K562 (cell line): Measurements from ENCODE around the gene PPP1R14C. TPM values are rescaled to one million over a fixed set of nuclear protein-coding genes. Genes with fewer than 3 reads are reported as not detected.

Experiments
- ATAC-seq: fragments of 200-7000 bp; cut with Tn5 transposase; 3 replicates; pipeline ENCODE4 v1.9.1; 2020; ENCODE audit warnings: moderate library complexity
- BruUV-seq: library from RNA; stranded (reverse); fragments of 400-500 nt; replicated peaks from 2 replicates; lab custom pipeline; 2021; lab: Mats Ljungman, UMichigan
- CTCF ChIA-PET: fragments of 300-600 bp; formaldehyde crosslinking; extraction: SDS; loops from one replicate; lab custom pipeline; 2021; ENCODE audit warnings: low intra/inter-chr PET ratio; lab: Yijun Ruan, JAX
- POLR2A ChIA-PET: fragments of 300-600, 350-650 bp; sonication (Branson Sonifier 250); formaldehyde crosslinking; extraction: SDS; loops from one replicate; lab custom pipeline; 2021; ENCODE audit warnings: antibody characterized with exemption, inconsistent platforms; lab: Yijun Ruan, JAX
- DNase-seq, 4 experiments: peaks; one replicate each; pipeline versions ENCODE4 v3.0.0 to v3.0.0-alpha.2; 2011 to 2018; ENCODE audit warnings: low spot score in 3 of 4, mixed read lengths in 3 of 4; ENCODE audit errors: extremely low read depth in 1 of 4
- FAIRE-seq: peaks from 2 replicates; lab custom pipeline; 2011; peaks lifted over from hg19 to GRCh38; lab: Jason Lieb, UNC
- H2AFZ ChIP-seq: 2 replicates; pipeline ENCODE4 v1.6.0; 2011; ENCODE audit warnings: low read depth, low read length, control low read depth, inconsistent platforms
- H3K27ac ChIP-seq: fragments of 200-600 bp; 3 replicates; pipeline ENCODE4 v1.8.0; 2011; ENCODE audit warnings: low read depth, mild to moderate bottlenecking, control low read depth, inconsistent platforms, low read length, moderate library complexity, mixed read lengths; ENCODE audit errors: extremely low read depth
- H3K27me3 ChIP-seq, 2 experiments: fragments of 300-600 bp in 1 of 2; 2 replicates in 1 of 2; 3 replicates in 1 of 2; pipeline versions ENCODE4 v1.6.0 to v1.8.0; 2011; ENCODE audit warnings: inconsistent platforms in 2 of 2, low read length in 2 of 2, mild to moderate bottlenecking in 1 of 2, mixed read lengths in 1 of 2, moderate library complexity in 1 of 2; ENCODE audit not compliant: control insufficient read depth in 2 of 2, insufficient read depth in 2 of 2
- H3K36me3 ChIP-seq: fragments of 300-600 bp; 3 replicates; pipeline ENCODE4 v1.8.0; 2011; ENCODE audit warnings: mild to moderate bottlenecking, low read length, inconsistent platforms; ENCODE audit not compliant: control insufficient read depth, insufficient read depth
- H3K4me1 ChIP-seq, 2 experiments: fragments of 200-600 bp in 1 of 2; replicated peaks in 1 of 2; 2 replicates in 1 of 2; 3 replicates in 1 of 2; pipeline versions ENCODE4 v1.5.1 to v1.8.0; 2011; ENCODE audit warnings: inconsistent platforms in 2 of 2, low read length in 2 of 2, mild to moderate bottlenecking in 1 of 2, mixed read lengths in 1 of 2, moderate library complexity in 1 of 2; ENCODE audit not compliant: control insufficient read depth in 2 of 2, insufficient read depth in 2 of 2
- H3K4me2 ChIP-seq: 2 replicates; pipeline ENCODE4 v1.6.1; 2011; ENCODE audit warnings: low read length, control low read depth, inconsistent platforms, mixed read lengths; ENCODE audit not compliant: insufficient read depth
- H3K4me3 ChIP-seq: fragments of 200-600 bp; sonication (generic), shearing (Covaris generic); 2 replicates; pipeline ENCODE4 v1.5.1; 2016; ENCODE audit warnings: control low read depth, inconsistent platforms
- H3K79me2 ChIP-seq: fragments of 200-600 bp; 3 replicates; pipeline ENCODE4 v1.8.0; 2011; ENCODE audit warnings: low read length, inconsistent platforms; ENCODE audit not compliant: control insufficient read depth, insufficient read depth
- H3K9ac ChIP-seq, 2 experiments: 2 replicates each; pipeline versions ENCODE4 v1.6.0 to v1.6.1; 2011; ENCODE audit warnings: low read depth in 2 of 2, low read length in 2 of 2, control low read depth in 1 of 2, inconsistent platforms in 1 of 2, mild to moderate bottlenecking in 1 of 2, mixed read lengths in 1 of 2; ENCODE audit not compliant: insufficient read depth in 1 of 2
- H3K9me1 ChIP-seq: one replicate; pipeline ENCODE4 v1.6.0; 2011; ENCODE audit warnings: inconsistent platforms, mild to moderate bottlenecking, low read length, moderate library complexity; ENCODE audit not compliant: control insufficient read depth, insufficient read depth
- H3K9me3 ChIP-seq: replicated peaks from 2 replicates; pipeline ENCODE4 v1.5.1; 2011; ENCODE audit warnings: low read depth, low read length, inconsistent platforms; ENCODE audit not compliant: control insufficient read depth, insufficient read depth
- H4K20me1 ChIP-seq: replicated peaks from 2 replicates; pipeline ENCODE4 v1.6.1; 2011; ENCODE audit warnings: low read length, inconsistent platforms, mixed read lengths; ENCODE audit not compliant: control insufficient read depth, insufficient read depth
- ARID1B ChIP-seq: fragments of 450-650 bp; IDR thresholded peaks from 2 replicates; pipeline ENCODE4 v1.6.1; 2016; ENCODE audit warnings: antibody characterized with exemption, mild to moderate bottlenecking, inconsistent platforms
- ARNT ChIP-seq, 2 experiments: fragments of 450-650 bp; IDR thresholded peaks; 2 replicates each; pipeline ENCODE4 v1.6.1; 2016; ENCODE audit warnings: mild to moderate bottlenecking in 1 of 2
- HMGXB4 ChIP-seq: sonication (generic); formaldehyde crosslinking; IDR thresholded peaks from 2 replicates; pipeline ENCODE4 v1.8.1; 2023; ENCODE audit warnings: mild to moderate bottlenecking, missing genetic modification reagents
- ILK ChIP-seq: fragments of 450-650 bp; IDR thresholded peaks from 2 replicates; pipeline ENCODE4 v1.6.1; 2016; ENCODE audit warnings: missing genetic modification characterization, low read depth, mild to moderate bottlenecking, missing compliant biosample characterization, moderate library complexity, borderline replicate concordance
- KLF16 ChIP-seq: IDR thresholded peaks from 2 replicates; pipeline ENCODE4 v1.6.1; 2016; ENCODE audit warnings: antibody characterized with exemption
- MAFK ChIP-seq: IDR thresholded peaks from 2 replicates; pipeline ENCODE4 v1.6.1; 2011; ENCODE audit warnings: low read length, improper control_type of control experiment
- MEIS2 ChIP-seq: fragments of 450-650 bp; IDR thresholded peaks from 2 replicates; pipeline ENCODE4 v1.6.1; 2014; ENCODE audit warnings: mild to moderate bottlenecking; ENCODE audit not compliant: partially characterized antibody
- RFX7 ChIP-seq: fragments of 250-450 bp; sonication (Bioruptor Pico); IDR thresholded peaks from 2 replicates; pipeline ENCODE4 v1.5.1; 2021; ENCODE audit warnings: mild to moderate bottlenecking
- SOX6 ChIP-seq: fragments of 450-650 bp; IDR thresholded peaks from 2 replicates; pipeline ENCODE4 v1.6.1; 2014; ENCODE audit warnings: mild to moderate bottlenecking
- TAL1 ChIP-seq: fragments of 450-650 bp; IDR thresholded peaks from 2 replicates; pipeline ENCODE4 v1.6.1; 2016; ENCODE audit warnings: mild to moderate bottlenecking
- ZNF347 ChIP-seq: fragments of 450-650 bp; formaldehyde crosslinking; IDR thresholded peaks from 2 replicates; pipeline ENCODE4 v1.4.0; 2020; ENCODE audit warnings: low read depth, mild to moderate bottlenecking, moderate library complexity
- WGBS: fragments of 100-300 bp; shearing (Covaris generic); methylation state at CpG from one replicate; pipeline ENCODE4 v1.1.6; 2016; ENCODE audit warnings: low coverage, mixed read lengths; ENCODE audit not compliant: insufficient coverage; ENCODE audit errors: missing lambda C conversion rate; 5-methylcytosine and 5-hydroxymethylcytosine counted together
- in situ Hi-C: fragments of 300-500 bp; cut with MboI; formaldehyde crosslinking; loops from 4 replicates; pipeline ENCODE4 v1.15.0; 2018; ENCODE audit warnings: inconsistent platforms, mixed read lengths
- intact Hi-C: fragments of 100-400 bp; cut with micrococcal nuclease; formaldehyde crosslinking; loops from 2 replicates; pipeline ENCODE4 v1.14.2; 2022
- polyA plus RNA-seq, 8 experiments: library from polyadenylated mRNA; depleted of rRNA in 4 of 8; stranded (reverse) in 5 of 8; unstranded in 3 of 8; fragments of >200 nt; fragmentation: Nextera tagmentation in 2 of 8; fragmentation: Illumina TruSeq in 1 of 8; extraction: Ambion mirVana in 2 of 8; extraction: Trizol in 1 of 8; gene quantifications; 2 replicates each; pipeline versions ENCODE4 v1.2.1 to v1.2.3, GENCODE V29; 2011 to 2014; ENCODE audit warnings: inconsistent platforms in 1 of 8, missing spikeins in 1 of 8
- total RNA-seq, 7 experiments: library from RNA; depleted of rRNA in 6 of 7; stranded (reverse); fragments of >200 nt in 6 of 7; fragmentation: Illumina TruSeq in 2 of 7; extraction: Trizol in 2 of 7; gene quantifications; 2 replicates each; pipeline versions ENCODE4 v1.2.1 to v1.2.3, GENCODE V29; 2011 to 2021; ENCODE audit warnings: low replicate concordance in 1 of 7
- TF ChIP-seq, protein P1 (sequence below): fragments of 450-650 bp; IDR thresholded peaks from 2 replicates; pipeline ENCODE4 v1.7.0; 2016; ENCODE audit warnings: borderline replicate concordance
- TF ChIP-seq, protein P2 (sequence below): fragments of 450-650 bp; IDR thresholded peaks from 2 replicates; pipeline ENCODE4 v1.6.1; 2014; ENCODE audit warnings: low read depth, mild to moderate bottlenecking, moderate library complexity, borderline replicate concordance
- TF ChIP-seq, protein P3 (sequence below): fragments of 200-800 bp; sonication (Bioruptor generic); IDR thresholded peaks from 2 replicates; pipeline ENCODE4 v1.6.1; 2017; ENCODE audit warnings: missing genetic modification characterization, missing compliant biosample characterization

The PPP1R14C gene
- total and polyA plus RNA-seq, 9 of the 15 experiments (the other 6 are each of a cell fraction or from before 2014, with no cell fraction given) = 4.5 to 16.6 (median 11.9) TPM

DNA sequence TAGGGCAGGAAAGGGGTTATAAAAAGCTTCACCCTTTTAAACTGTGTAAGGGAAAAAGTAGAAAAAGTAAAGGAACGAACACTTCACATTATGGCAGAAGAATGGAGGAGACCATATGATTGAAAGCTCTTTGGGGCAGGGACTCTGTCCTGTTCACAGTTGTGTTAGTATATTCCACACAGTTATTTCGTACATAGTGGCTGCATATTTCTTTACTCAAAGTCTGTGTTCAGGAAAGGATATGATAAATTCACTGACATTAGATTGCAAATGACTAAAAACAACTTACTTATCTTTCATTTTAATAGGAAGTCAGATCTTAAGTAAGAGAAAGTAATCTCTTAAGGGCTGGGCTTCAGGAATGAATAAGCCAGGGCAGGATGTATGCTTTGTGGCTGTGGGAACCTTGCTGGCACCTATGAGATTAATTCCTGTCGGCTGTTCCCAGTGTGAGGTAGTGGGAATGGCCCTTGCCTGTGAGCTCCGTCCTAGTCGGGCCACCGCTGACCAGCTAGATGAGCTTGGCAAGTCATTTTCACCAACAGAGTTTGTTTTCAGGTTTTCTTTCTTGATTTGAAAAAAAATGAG lies 11.2 kb downstream of the PPP1R14C start (continued):
- TF ChIP-seq, protein P1, sequence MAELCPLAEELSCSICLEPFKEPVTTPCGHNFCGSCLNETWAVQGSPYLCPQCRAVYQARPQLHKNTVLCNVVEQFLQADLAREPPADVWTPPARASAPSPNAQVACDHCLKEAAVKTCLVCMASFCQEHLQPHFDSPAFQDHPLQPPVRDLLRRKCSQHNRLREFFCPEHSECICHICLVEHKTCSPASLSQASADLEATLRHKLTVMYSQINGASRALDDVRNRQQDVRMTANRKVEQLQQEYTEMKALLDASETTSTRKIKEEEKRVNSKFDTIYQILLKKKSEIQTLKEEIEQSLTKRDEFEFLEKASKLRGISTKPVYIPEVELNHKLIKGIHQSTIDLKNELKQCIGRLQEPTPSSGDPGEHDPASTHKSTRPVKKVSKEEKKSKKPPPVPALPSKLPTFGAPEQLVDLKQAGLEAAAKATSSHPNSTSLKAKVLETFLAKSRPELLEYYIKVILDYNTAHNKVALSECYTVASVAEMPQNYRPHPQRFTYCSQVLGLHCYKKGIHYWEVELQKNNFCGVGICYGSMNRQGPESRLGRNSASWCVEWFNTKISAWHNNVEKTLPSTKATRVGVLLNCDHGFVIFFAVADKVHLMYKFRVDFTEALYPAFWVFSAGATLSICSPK = no peak
- TF ChIP-seq HMGXB4 (CRISPR knock-in tag) (no peak), RFX7 (no peak)

DNA sequence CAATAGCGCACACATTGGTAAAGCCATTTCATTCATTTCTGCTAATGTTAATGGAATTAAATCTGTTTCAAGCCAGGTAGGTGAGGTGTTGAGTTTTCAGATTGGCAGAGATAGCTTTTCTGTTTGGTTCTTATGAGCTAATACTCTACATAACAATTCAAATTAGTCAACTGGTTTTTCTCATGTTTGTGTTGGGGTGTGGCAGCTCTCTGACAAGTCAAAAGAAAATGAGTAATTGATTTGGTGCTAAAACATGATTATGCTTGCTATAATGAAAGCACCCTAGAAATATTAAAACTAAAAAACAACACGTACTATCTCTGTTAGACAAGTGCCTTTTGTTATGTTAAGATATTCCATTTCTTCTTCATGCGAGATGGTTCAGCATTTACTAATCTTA lies 13.6 kb downstream of the PPP1R14C start:
- ChIA-PET CTCF (no interaction called here), POLR2A (interaction anchor here (2.1 to 3.8 kb wide), 2 partner anchors 11 to 12 kb away, joined by 5 to 20 read pairs; partner anchors contain the start of gene PPP1R14C)
- H2AFZ ChIP-seq = no peak overlapping the region
- no peak overlapping the region for H3K4me3 ChIP-seq
- H3K36me3 ChIP-seq = no peaks in the 10 kb centered on the region
- peak; percentile 32 for FAIRE-seq
- no peak overlapping the region for H3K9ac ChIP-seq
- WGBS = 46% methylated on average over 3 of the region's 3 CpGs
- in situ Hi-C loops = no loop called here
- no peaks in the 10 kb centered on the region for H3K9me3 ChIP-seq
- peaks cover 30% of the 10 kb centered on the region for H3K79me2 ChIP-seq
- DNase-seq = no peak
- no peaks in the 10 kb centered on the region for H4K20me1 ChIP-seq
- no peak overlapping the region for H3K27ac ChIP-seq
- no TSS peak for BruUV-seq
- ATAC-seq = no peak
- intact Hi-C loops = no loop called here
- H3K4me2 ChIP-seq = no peak overlapping the region; the same call in 1 of the 2 replicates
- H3K9me1 ChIP-seq = no peaks in the 10 kb centered on the region
- peaks cover 22 to 33% of the 10 kb centered on the region in 2 experiments for H3K4me1 ChIP-seq
- H3K27me3 ChIP-seq = no peaks in the 10 kb centered on the region
- TF ChIP-seq KLF16 (0 out of 2 replicates have a peak, but pooled peaks have one; percentile 12), MAFK (no peak), ARID1B (peak; percentile 27; the same call in 1 of the 2 replicates), SOX6 (0 out of 2 replicates have a peak, but pooled peaks have one; percentile 32), ARNT (IDR thresholded peaks at IDR 0.05) (no peak), ILK (tag) (no peak), ZNF347 (CRISPR knock-in tag) (no peak), MEIS2 (peak; percentile 73), TAL1 (peak; percentile 23; the same call in 1 of the 2 replicates)
- TF ChIP-seq, protein P2, sequence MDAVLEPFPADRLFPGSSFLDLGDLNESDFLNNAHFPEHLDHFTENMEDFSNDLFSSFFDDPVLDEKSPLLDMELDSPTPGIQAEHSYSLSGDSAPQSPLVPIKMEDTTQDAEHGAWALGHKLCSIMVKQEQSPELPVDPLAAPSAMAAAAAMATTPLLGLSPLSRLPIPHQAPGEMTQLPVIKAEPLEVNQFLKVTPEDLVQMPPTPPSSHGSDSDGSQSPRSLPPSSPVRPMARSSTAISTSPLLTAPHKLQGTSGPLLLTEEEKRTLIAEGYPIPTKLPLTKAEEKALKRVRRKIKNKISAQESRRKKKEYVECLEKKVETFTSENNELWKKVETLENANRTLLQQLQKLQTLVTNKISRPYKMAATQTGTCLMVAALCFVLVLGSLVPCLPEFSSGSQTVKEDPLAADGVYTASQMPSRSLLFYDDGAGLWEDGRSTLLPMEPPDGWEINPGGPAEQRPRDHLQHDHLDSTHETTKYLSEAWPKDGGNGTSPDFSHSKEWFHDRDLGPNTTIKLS = no peak
- TF ChIP-seq, protein P3, sequence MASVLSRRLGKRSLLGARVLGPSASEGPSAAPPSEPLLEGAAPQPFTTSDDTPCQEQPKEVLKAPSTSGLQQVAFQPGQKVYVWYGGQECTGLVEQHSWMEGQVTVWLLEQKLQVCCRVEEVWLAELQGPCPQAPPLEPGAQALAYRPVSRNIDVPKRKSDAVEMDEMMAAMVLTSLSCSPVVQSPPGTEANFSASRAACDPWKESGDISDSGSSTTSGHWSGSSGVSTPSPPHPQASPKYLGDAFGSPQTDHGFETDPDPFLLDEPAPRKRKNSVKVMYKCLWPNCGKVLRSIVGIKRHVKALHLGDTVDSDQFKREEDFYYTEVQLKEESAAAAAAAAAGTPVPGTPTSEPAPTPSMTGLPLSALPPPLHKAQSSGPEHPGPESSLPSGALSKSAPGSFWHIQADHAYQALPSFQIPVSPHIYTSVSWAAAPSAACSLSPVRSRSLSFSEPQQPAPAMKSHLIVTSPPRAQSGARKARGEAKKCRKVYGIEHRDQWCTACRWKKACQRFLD = no peak
